Measurements from ENCODE around the gene MARVELD3. TPM values are rescaled to one million over a fixed set of nuclear protein-coding genes. Genes with fewer than 3 reads are reported as not detected.

MARVELD3 gene
- total RNA-seq, 2 experiments from 2014 or later, result not detected

GRCh38 chr16:71590584-71590983 is 35.4 kb upstream of the MARVELD3 start:
- no peak overlapping the region for H3K4me3 ChIP-seq (ENCODE audit: low read length)
- no peak overlapping the region for H3K4me3 Mint-ChIP-seq
- no peak for TF ChIP-seq CTCF (IDR thresholded peaks at IDR 0.05)
- H3K27ac Mint-ChIP-seq, result no peak overlapping the region
- H3K9me3 Mint-ChIP-seq, result no peaks in the 10 kb centered on the region
- DNase-seq (no peak), ATAC-seq (ENCODE audit: poor library complexity) (no peak)
- no peaks in the 10 kb centered on the region for H3K36me3 Mint-ChIP-seq (ENCODE audit: low read depth)
- ChIA-PET POLR2A (no interaction called here), CTCF (interaction anchor here (0.6 kb wide), 1 partner anchor 69 kb away, joined by 3 read pairs; no protein-coding TSS in a partner anchor)
- H3K36me3 ChIP-seq (ENCODE audit: insufficient read depth, low read length), result no peaks in the 10 kb centered on the region
- peaks cover 3 to 25% of the 10 kb centered on the region in 2 experiments for H3K27me3 ChIP-seq (ENCODE audit: control insufficient read depth in 1 of 2, insufficient read depth in 2 of 2, low read length in 2 of 2)
- no peak overlapping the region for H3K27ac ChIP-seq (ENCODE audit: low read depth in 1 of 2, low read length in 2 of 2)
- H3K4me1 ChIP-seq (ENCODE audit: insufficient read depth, low read length), result no peaks in the 10 kb centered on the region
- no peaks in the 10 kb centered on the region for H3K4me1 Mint-ChIP-seq (ENCODE audit: low read depth)
- H3K27me3 Mint-ChIP-seq, result peaks cover 61% of the 10 kb centered on the region
- peaks cover 0 to 3% of the 10 kb centered on the region in 2 experiments for H3K9me3 ChIP-seq (ENCODE audit: control insufficient read depth in 1 of 2, insufficient read depth in 1 of 2, low read length in 2 of 2)
- intact Hi-C loops (cut with DNase I, micrococcal nuclease), result no loop called here

- peaks cover 62% of the 10 kb centered on the region for H3K27me3 Mint-ChIP-seq
- no peak overlapping the region for H3K27ac ChIP-seq (ENCODE audit: low read depth in 1 of 2, low read length in 2 of 2)
- ChIA-PET CTCF (no interaction called here), POLR2A (no interaction called here)
- peaks cover 0 to 3% of the 10 kb centered on the region in 2 experiments for H3K9me3 ChIP-seq (ENCODE audit: control insufficient read depth in 1 of 2, insufficient read depth in 1 of 2, low read length in 2 of 2)
- no peaks in the 10 kb centered on the region for H3K9me3 Mint-ChIP-seq
- H3K4me3 ChIP-seq (ENCODE audit: low read length), result no peak overlapping the region
- peaks cover 3 to 20% of the 10 kb centered on the region in 2 experiments for H3K27me3 ChIP-seq (ENCODE audit: control insufficient read depth in 1 of 2, insufficient read depth in 2 of 2, low read length in 2 of 2)
- ATAC-seq (ENCODE audit: poor library complexity) (no peak), DNase-seq (no peak)
- H3K36me3 ChIP-seq (ENCODE audit: insufficient read depth, low read length), result no peaks in the 10 kb centered on the region
- H3K36me3 Mint-ChIP-seq (ENCODE audit: low read depth), result no peaks in the 10 kb centered on the region
- H3K27ac Mint-ChIP-seq, result no peak overlapping the region
- intact Hi-C loops (cut with DNase I, micrococcal nuclease), result no loop called here
- no peaks in the 10 kb centered on the region for H3K4me1 ChIP-seq (ENCODE audit: insufficient read depth, low read length)
- H3K4me1 Mint-ChIP-seq (ENCODE audit: low read depth), result no peaks in the 10 kb centered on the region
- TF ChIP-seq CTCF (IDR thresholded peaks at IDR 0.05), result no peak
- H3K4me3 Mint-ChIP-seq, result no peak overlapping the region
Observed at GRCh38 chr16:71591917-71592316, 34.1 kb upstream of the MARVELD3 start.

GRCh38 chr16:71593048-71593999 is 32.7 kb upstream of the MARVELD3 start:
- intact Hi-C loops (cut with DNase I, micrococcal nuclease), result no loop called here
- Mint-ChIP-seq H3K4me1 (ENCODE audit: low read depth) (no peaks in the 10 kb centered on the region), H3K4me3 (no peak overlapping the region), H3K36me3 (ENCODE audit: low read depth) (no peaks in the 10 kb centered on the region), H3K27me3 (peaks cover 61% of the 10 kb centered on the region), H3K9me3 (no peaks in the 10 kb centered on the region), H3K27ac (no peak overlapping the region)
- DNase-seq (no peak), ATAC-seq (ENCODE audit: poor library complexity) (no peak)
- no peaks in the 10 kb centered on the region for H3K36me3 ChIP-seq (ENCODE audit: insufficient read depth, low read length)
- no peak overlapping the region for H3K27ac ChIP-seq (ENCODE audit: low read depth in 1 of 2, low read length in 2 of 2)
- H3K27me3 ChIP-seq (ENCODE audit: control insufficient read depth in 1 of 2, insufficient read depth in 2 of 2, low read length in 2 of 2), result peaks cover 0 to 17% of the 10 kb centered on the region in 2 experiments
- no peak for TF ChIP-seq CTCF (IDR thresholded peaks at IDR 0.05)
- ChIA-PET POLR2A (no interaction called here), CTCF (no interaction called here)
- peaks cover 0 to 3% of the 10 kb centered on the region in 2 experiments for H3K9me3 ChIP-seq (ENCODE audit: control insufficient read depth in 1 of 2, insufficient read depth in 1 of 2, low read length in 2 of 2)
- H3K4me3 ChIP-seq (ENCODE audit: low read length), result no peak overlapping the region
- H3K4me1 ChIP-seq (ENCODE audit: insufficient read depth, low read length), result no peaks in the 10 kb centered on the region
